PC-3 (cell line): Measurements from ENCODE around the gene BAMBI.

Experiments used
- CTCF ChIP-seq: fragments of 300-600 bp; sonication (generic); conservative IDR thresholded peaks from 2 replicates; pipeline ENCODE4 v1.5.1; 2017; ENCODE audit warnings: antibody characterized with exemption, low read depth, mild to moderate bottlenecking, low read length
- EZH2 ChIP-seq: fragments of 300-600 bp; sonication (generic); IDR thresholded peaks from one replicate; pipeline ENCODE4 v1.6.1; 2017; ENCODE audit warnings: antibody characterized with exemption, mild to moderate bottlenecking, low read length; ENCODE audit not compliant: unreplicated experiment
- EZH2phosphoT487 ChIP-seq: fragments of 300-600 bp; sonication (generic); IDR thresholded peaks from 2 replicates; pipeline ENCODE4 v1.6.1; 2018; ENCODE audit warnings: mild to moderate bottlenecking, antibody characterized with exemption, low read length, borderline replicate concordance

GRCh38 chr10:28669227-28670173 is 7.8 kb upstream of the BAMBI start:
- no peak for TF ChIP-seq CTCF
- TF ChIP-seq EZH2, result no peak
- TF ChIP-seq EZH2phosphoT487, result no peak
